IMR-90 (cell line): ENCODE measurements around the gene METTL15. TPM values are rescaled to one million over a fixed set of nuclear protein-coding genes. Genes with fewer than 3 reads are reported as not detected.

ENCODE experiments used
- MAZ ChIP-seq: IDR thresholded peaks from 2 replicates; pipeline ENCODE4 v1.6.1; 2012; ENCODE audit warnings: low read depth, mild to moderate bottlenecking, low read length, improper control_type of control experiment, moderate library complexity, borderline replicate concordance
- NFE2L2 ChIP-seq: fragments of 150-350 bp; IDR thresholded peaks from 2 replicates; pipeline ENCODE4 v1.6.1; 2016; ENCODE audit warnings: low read depth, mild to moderate bottlenecking, low read length
- POLR2A ChIP-seq: IDR thresholded peaks from 2 replicates; pipeline ENCODE4 v1.6.1; 2012; ENCODE audit warnings: mild to moderate bottlenecking, low read depth, low read length
- RAD21 ChIP-seq: IDR thresholded peaks from 2 replicates; pipeline ENCODE4 v1.6.1; 2012; ENCODE audit warnings: low read length, improper control_type of control experiment
- SMC3 ChIP-seq: fragments of 150-350 bp; IDR thresholded peaks from 2 replicates; pipeline ENCODE4 v1.6.1; 2016; ENCODE audit warnings: low read depth, mild to moderate bottlenecking, antibody characterized with exemption, low read length, moderate library complexity
- polyA plus RNA-seq, 3 experiments: library from polyadenylated mRNA; depleted of rRNA; stranded (reverse); fragments of >200 nt; gene quantifications; 2 replicates each; pipeline ENCODE4 v1.2.3, GENCODE V29; 2012; ENCODE audit warnings: low replicate concordance in 1 of 3
- total RNA-seq: library from RNA; depleted of rRNA; stranded (reverse); fragments of >200 nt; gene quantifications from 2 replicates; pipeline ENCODE4 v1.2.3, GENCODE V29; 2012
- TF ChIP-seq, protein P1 (sequence below): conservative IDR thresholded peaks from 2 replicates; pipeline ENCODE4 v1.5.1; 2012; ENCODE audit warnings: mild to moderate bottlenecking, low read depth, low read length, improper control_type of control experiment

The METTL15 gene
- total and polyA plus RNA-seq, 2 of the 4 experiments (the other 2 are of a cell fraction), result 6.5 to 30.5 TPM

DNA sequence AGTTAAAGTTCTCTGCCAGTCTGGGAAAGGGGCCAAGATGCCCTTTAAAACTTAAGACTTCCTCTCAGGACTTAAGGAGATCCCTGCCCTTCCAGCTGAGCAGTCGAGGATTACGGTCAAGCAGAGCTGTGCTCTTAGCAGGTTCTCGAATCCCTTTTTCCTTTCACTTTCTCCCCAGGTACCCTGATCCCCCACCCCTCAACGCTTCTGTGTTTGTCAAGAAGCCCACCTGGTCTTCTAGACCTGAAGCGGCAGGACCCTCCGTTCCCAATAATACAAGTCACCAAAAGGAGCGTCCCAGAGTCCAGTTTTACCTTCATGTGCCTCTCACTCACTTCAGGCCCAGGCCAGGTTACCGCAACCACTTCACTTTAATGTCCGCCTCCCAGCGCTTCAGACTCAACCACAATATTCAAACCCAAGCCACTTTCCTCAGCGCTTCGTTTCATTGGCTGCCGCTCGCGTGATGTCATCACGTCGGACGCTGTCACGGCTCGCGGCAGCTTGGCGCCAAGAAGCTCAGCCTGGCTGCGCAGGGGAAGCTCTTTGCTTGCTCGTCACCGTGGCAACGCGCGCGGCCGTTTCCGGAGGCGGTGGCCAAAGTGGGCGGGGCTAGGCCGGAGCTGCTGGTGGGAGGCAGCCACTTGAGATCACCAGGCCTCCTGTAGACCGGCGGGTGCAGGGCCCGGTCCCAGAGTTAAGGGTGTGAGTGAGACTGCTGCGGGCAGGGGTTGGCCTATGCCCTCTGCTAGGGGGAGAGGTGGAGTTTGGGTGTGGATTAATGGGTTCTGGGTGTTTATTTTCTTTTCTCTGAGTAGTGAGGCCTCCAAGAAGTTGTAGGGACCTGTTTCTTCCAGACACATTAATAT is at the start of gene METTL15, which contains the start of gene KIF18A (continued):
- TF ChIP-seq, protein P1, sequence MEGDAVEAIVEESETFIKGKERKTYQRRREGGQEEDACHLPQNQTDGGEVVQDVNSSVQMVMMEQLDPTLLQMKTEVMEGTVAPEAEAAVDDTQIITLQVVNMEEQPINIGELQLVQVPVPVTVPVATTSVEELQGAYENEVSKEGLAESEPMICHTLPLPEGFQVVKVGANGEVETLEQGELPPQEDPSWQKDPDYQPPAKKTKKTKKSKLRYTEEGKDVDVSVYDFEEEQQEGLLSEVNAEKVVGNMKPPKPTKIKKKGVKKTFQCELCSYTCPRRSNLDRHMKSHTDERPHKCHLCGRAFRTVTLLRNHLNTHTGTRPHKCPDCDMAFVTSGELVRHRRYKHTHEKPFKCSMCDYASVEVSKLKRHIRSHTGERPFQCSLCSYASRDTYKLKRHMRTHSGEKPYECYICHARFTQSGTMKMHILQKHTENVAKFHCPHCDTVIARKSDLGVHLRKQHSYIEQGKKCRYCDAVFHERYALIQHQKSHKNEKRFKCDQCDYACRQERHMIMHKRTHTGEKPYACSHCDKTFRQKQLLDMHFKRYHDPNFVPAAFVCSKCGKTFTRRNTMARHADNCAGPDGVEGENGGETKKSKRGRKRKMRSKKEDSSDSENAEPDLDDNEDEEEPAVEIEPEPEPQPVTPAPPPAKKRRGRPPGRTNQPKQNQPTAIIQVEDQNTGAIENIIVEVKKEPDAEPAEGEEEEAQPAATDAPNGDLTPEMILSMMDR, result no peak
- TF ChIP-seq NFE2L2, result no peak
- peak; percentile 96 for TF ChIP-seq POLR2A
- TF ChIP-seq RAD21, result peak; percentile 26
- peak; percentile 52; the same call in 1 of the 2 replicates for TF ChIP-seq MAZ
- TF ChIP-seq SMC3, result no peak
